ENCODE measurements around the gene ZFP62.

The ZFP62 gene

GRCh38 chr5:180850434-180851078 is 10.5 kb downstream of the ZFP62 start:
- TF ChIP-seq RAD21 (IDR thresholded peaks at IDR 0.05; ENCODE audit: low read depth) (no peak), TAF1 (IDR thresholded peaks at IDR 0.05; ENCODE audit: low read depth) (no peak), CEBPB (IDR thresholded peaks at IDR 0.05) (no peak), TCF12 (IDR thresholded peaks at IDR 0.05; ENCODE audit: low read depth) (no peak), CREB1 (IDR thresholded peaks at IDR 0.05; ENCODE audit: low read depth) (no peak), EGR1 (IDR thresholded peaks at IDR 0.05) (no peak)

- TF ChIP-seq MAX (IDR thresholded peaks at IDR 0.05) (no peak), REST (IDR thresholded peaks at IDR 0.05; ENCODE audit: low read depth) (no peak), USF1 (IDR thresholded peaks at IDR 0.05) (no peak), EP300 (IDR thresholded peaks at IDR 0.05; ENCODE audit: borderline replicate concordance) (no peak), TAF1 (IDR thresholded peaks at IDR 0.05; ENCODE audit: low read depth) (no peak), FOXM1 (IDR thresholded peaks at IDR 0.05; ENCODE audit: borderline replicate concordance, low read depth) (no peak), CREB1 (IDR thresholded peaks at IDR 0.05; ENCODE audit: low read depth) (no peak), EGR1 (IDR thresholded peaks at IDR 0.05) (no peak), ZBTB7A (IDR thresholded peaks at IDR 0.05; ENCODE audit: low read depth) (no peak), RAD21 (IDR thresholded peaks at IDR 0.05; ENCODE audit: low read depth) (no peak)
These were observed 11.2 kb downstream of the ZFP62 start for GRCh38 chr5:180849827-180850226.

- TF ChIP-seq CREB1 (IDR thresholded peaks at IDR 0.05; ENCODE audit: low read depth) (no peak), RAD21 (IDR thresholded peaks at IDR 0.05; ENCODE audit: low read depth) (no peak), YY1 (IDR thresholded peaks at IDR 0.05; ENCODE audit: low read depth) (no peak), TCF12 (IDR thresholded peaks at IDR 0.05; ENCODE audit: low read depth) (no peak), MAX (IDR thresholded peaks at IDR 0.05) (no peak), TEAD4 (IDR thresholded peaks at IDR 0.05) (no peak), REST (IDR thresholded peaks at IDR 0.05; ENCODE audit: low read depth) (no peak), TAF1 (IDR thresholded peaks at IDR 0.05; ENCODE audit: low read depth) (no peak)
These were observed 12.2 kb downstream of the ZFP62 start for GRCh38 chr5:180848878-180849277.

- TF ChIP-seq USF1 (IDR thresholded peaks at IDR 0.05) (no peak), TCF12 (IDR thresholded peaks at IDR 0.05; ENCODE audit: low read depth) (no peak), NFIC (IDR thresholded peaks at IDR 0.05) (no peak), CEBPB (IDR thresholded peaks at IDR 0.05) (no peak), TAF1 (IDR thresholded peaks at IDR 0.05; ENCODE audit: low read depth) (no peak), TEAD4 (IDR thresholded peaks at IDR 0.05) (no peak)
These were observed 12.8 kb downstream of the ZFP62 start for GRCh38 chr5:180848265-180848664.

- TF ChIP-seq FOXM1 (IDR thresholded peaks at IDR 0.05; ENCODE audit: borderline replicate concordance, low read depth) (no peak), TAF1 (IDR thresholded peaks at IDR 0.05; ENCODE audit: low read depth) (no peak), EGR1 (IDR thresholded peaks at IDR 0.05) (no peak), USF1 (IDR thresholded peaks at IDR 0.05) (no peak), NFIC (IDR thresholded peaks at IDR 0.05) (no peak), EP300 (IDR thresholded peaks at IDR 0.05; ENCODE audit: borderline replicate concordance) (no peak), TEAD4 (IDR thresholded peaks at IDR 0.05) (no peak), CREB1 (IDR thresholded peaks at IDR 0.05; ENCODE audit: low read depth) (no peak), RAD21 (IDR thresholded peaks at IDR 0.05; ENCODE audit: low read depth) (no peak), REST (IDR thresholded peaks at IDR 0.05; ENCODE audit: low read depth) (no peak), YY1 (IDR thresholded peaks at IDR 0.05; ENCODE audit: low read depth) (no peak), MAX (IDR thresholded peaks at IDR 0.05) (no peak), TCF12 (IDR thresholded peaks at IDR 0.05; ENCODE audit: low read depth) (no peak), CEBPB (IDR thresholded peaks at IDR 0.05) (no peak), ZBTB7A (IDR thresholded peaks at IDR 0.05; ENCODE audit: low read depth) (no peak)
These were observed 14.1 kb downstream of the ZFP62 start for GRCh38 chr5:180847026-180847425.
